Measurements from ENCODE around the gene PIP5K1C.
A peak's percentile ranks its signal among the peaks of the same experiment; 100 is the strongest.

PIP5K1C gene

DNA sequence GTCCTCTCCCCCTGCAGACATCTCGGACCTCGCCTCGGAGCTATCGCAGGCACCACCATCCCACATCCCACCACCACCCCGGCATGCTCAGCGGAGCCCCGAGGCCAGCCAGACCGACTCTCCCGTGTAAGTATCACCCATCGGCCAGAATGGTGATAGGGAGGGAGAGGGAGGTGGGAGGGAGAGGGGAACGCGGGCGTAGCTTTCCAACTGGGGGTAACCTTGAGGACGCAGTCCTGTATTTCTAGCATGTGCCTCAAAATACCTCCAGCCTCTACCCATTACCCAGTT lies 34.0 kb upstream of the PIP5K1C start:
- Histone ChIP-seq H3K4me3 (ENCODE audit: low read depth in 1 of 2, low read length in 2 of 2) (no peak overlapping the region), H2AFZ (ENCODE audit: low read depth, low read length) (no peak overlapping the region), H3K27ac (ENCODE audit: low read length) (no peak overlapping the region), H4K20me1 (ENCODE audit: insufficient read depth, low read length) (no peaks in the 10 kb centered on the region), H3K9ac (ENCODE audit: low read depth, low read length) (no peak overlapping the region), H3K36me3 (ENCODE audit: insufficient read depth, low read length) (no peaks in the 10 kb centered on the region), H3K4me1 (ENCODE audit: insufficient read depth, low read length) (no peaks in the 10 kb centered on the region), H3K79me2 (ENCODE audit: insufficient read depth, low read length) (no peaks in the 10 kb centered on the region), H3K27me3 (ENCODE audit: insufficient read depth, low read length, poor library complexity) (no peaks in the 10 kb centered on the region), H3K4me2 (ENCODE audit: insufficient read depth, low read length) (no peak overlapping the region), H3K9me3 (ENCODE audit: insufficient read depth, low read length, severe bottlenecking) (no peaks in the 10 kb centered on the region)
- TF ChIP-seq, protein P1, sequence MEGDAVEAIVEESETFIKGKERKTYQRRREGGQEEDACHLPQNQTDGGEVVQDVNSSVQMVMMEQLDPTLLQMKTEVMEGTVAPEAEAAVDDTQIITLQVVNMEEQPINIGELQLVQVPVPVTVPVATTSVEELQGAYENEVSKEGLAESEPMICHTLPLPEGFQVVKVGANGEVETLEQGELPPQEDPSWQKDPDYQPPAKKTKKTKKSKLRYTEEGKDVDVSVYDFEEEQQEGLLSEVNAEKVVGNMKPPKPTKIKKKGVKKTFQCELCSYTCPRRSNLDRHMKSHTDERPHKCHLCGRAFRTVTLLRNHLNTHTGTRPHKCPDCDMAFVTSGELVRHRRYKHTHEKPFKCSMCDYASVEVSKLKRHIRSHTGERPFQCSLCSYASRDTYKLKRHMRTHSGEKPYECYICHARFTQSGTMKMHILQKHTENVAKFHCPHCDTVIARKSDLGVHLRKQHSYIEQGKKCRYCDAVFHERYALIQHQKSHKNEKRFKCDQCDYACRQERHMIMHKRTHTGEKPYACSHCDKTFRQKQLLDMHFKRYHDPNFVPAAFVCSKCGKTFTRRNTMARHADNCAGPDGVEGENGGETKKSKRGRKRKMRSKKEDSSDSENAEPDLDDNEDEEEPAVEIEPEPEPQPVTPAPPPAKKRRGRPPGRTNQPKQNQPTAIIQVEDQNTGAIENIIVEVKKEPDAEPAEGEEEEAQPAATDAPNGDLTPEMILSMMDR (IDR thresholded peaks at IDR 0.05; ENCODE audit: borderline replicate concordance, extremely low read depth, low read length, poor library complexity, severe bottlenecking), result no peak
- no peak for TF ChIP-seq EZH2 (IDR thresholded peaks at IDR 0.05; ENCODE audit: borderline replicate concordance, low read depth, low read length, severe bottlenecking)
- DNase-seq, result no peak
- ATAC-seq (ENCODE audit: insufficient read depth, low read depth), result no peak

GRCh38 chr19:3733549-3734309 lies 33.5 kb upstream of the PIP5K1C start:
- no peak for ATAC-seq (ENCODE audit: insufficient read depth, low read depth)
- Histone ChIP-seq H2AFZ (ENCODE audit: low read depth, low read length) (no peak overlapping the region), H3K4me1 (ENCODE audit: insufficient read depth, low read length) (no peaks in the 10 kb centered on the region), H3K79me2 (ENCODE audit: insufficient read depth, low read length) (no peaks in the 10 kb centered on the region), H3K27ac (ENCODE audit: low read length) (no peak overlapping the region), H3K9me3 (ENCODE audit: insufficient read depth, low read length, severe bottlenecking) (no peaks in the 10 kb centered on the region), H3K9ac (ENCODE audit: low read depth, low read length) (no peak overlapping the region), H3K4me3 (ENCODE audit: low read depth in 1 of 2, low read length in 2 of 2) (no peak overlapping the region), H3K36me3 (ENCODE audit: insufficient read depth, low read length) (no peaks in the 10 kb centered on the region), H4K20me1 (ENCODE audit: insufficient read depth, low read length) (no peaks in the 10 kb centered on the region), H3K27me3 (ENCODE audit: insufficient read depth, low read length, poor library complexity) (no peaks in the 10 kb centered on the region), H3K4me2 (ENCODE audit: insufficient read depth, low read length) (no peak overlapping the region)
- no peak for DNase-seq
- TF ChIP-seq, protein P1 (IDR thresholded peaks at IDR 0.05; ENCODE audit: borderline replicate concordance, extremely low read depth, low read length, poor library complexity, severe bottlenecking), result no peak
- TF ChIP-seq EZH2 (IDR thresholded peaks at IDR 0.05; ENCODE audit: borderline replicate concordance, low read depth, low read length, severe bottlenecking), result no peak

GRCh38 chr19:3732108-3732507 lies 31.8 kb upstream of the PIP5K1C start:
- ATAC-seq (ENCODE audit: insufficient read depth, low read depth) (no peak), DNase-seq (no peak)
- no peak overlapping the region for H3K27ac ChIP-seq (ENCODE audit: low read length)
- H3K36me3 ChIP-seq (ENCODE audit: insufficient read depth, low read length), result no peaks in the 10 kb centered on the region
- no peak overlapping the region for H2AFZ ChIP-seq (ENCODE audit: low read depth, low read length)
- no peaks in the 10 kb centered on the region for H3K9me3 ChIP-seq (ENCODE audit: insufficient read depth, low read length, severe bottlenecking)
- H3K79me2 ChIP-seq (ENCODE audit: insufficient read depth, low read length), result no peaks in the 10 kb centered on the region
- no peaks in the 10 kb centered on the region for H4K20me1 ChIP-seq (ENCODE audit: insufficient read depth, low read length)
- no peak for TF ChIP-seq EZH2 (IDR thresholded peaks at IDR 0.05; ENCODE audit: borderline replicate concordance, low read depth, low read length, severe bottlenecking)
- TF ChIP-seq, protein P1 (IDR thresholded peaks at IDR 0.05; ENCODE audit: borderline replicate concordance, extremely low read depth, low read length, poor library complexity, severe bottlenecking), result peak; percentile 4
- H3K4me1 ChIP-seq (ENCODE audit: insufficient read depth, low read length), result no peaks in the 10 kb centered on the region
- H3K4me3 ChIP-seq (ENCODE audit: low read depth in 1 of 2, low read length in 2 of 2), result no peak overlapping the region
- H3K27me3 ChIP-seq (ENCODE audit: insufficient read depth, low read length, poor library complexity), result no peaks in the 10 kb centered on the region
- H3K4me2 ChIP-seq (ENCODE audit: insufficient read depth, low read length), result no peak overlapping the region
- H3K9ac ChIP-seq (ENCODE audit: low read depth, low read length), result no peak overlapping the region
